ENCODE data around the gene SGPL1.
"Not testable (repeated sequence)": the region's sequence is repeated elsewhere in the genome, so short reads cannot be mapped to it uniquely, and the experiment has no call there.

The SGPL1 gene

GRCh38 chr10:70850097-70850496, 34.3 kb downstream of the SGPL1 start:
- TF ChIP-seq GATA1 (IDR thresholded peaks at IDR 0.05; ENCODE audit: low read depth, low read length) (no peak), POLR2A (IDR thresholded peaks at IDR 0.05; ENCODE audit: low read length) (no peak)
- no peak for DNase-seq

GRCh38 chr10:70851597-70852475, 36.1 kb downstream of the SGPL1 start:
- TF ChIP-seq POLR2A (IDR thresholded peaks at IDR 0.05; ENCODE audit: low read length) = no peak
- TF ChIP-seq GATA1 (IDR thresholded peaks at IDR 0.05; ENCODE audit: low read depth, low read length) = no peak

GRCh38 chr10:70853038-70853437, 37.3 kb downstream of the SGPL1 start:
- TF ChIP-seq GATA1 (IDR thresholded peaks at IDR 0.05; ENCODE audit: low read depth, low read length) = no peak
- TF ChIP-seq POLR2A (IDR thresholded peaks at IDR 0.05; ENCODE audit: low read length) = no peak

More at GRCh38 chr10:70851597-70852475, 36.1 kb downstream of the SGPL1 start:
- no peak for DNase-seq

GRCh38 chr10:70853457-70853856, 37.7 kb downstream of the SGPL1 start:
- TF ChIP-seq POLR2A (IDR thresholded peaks at IDR 0.05; ENCODE audit: low read length) (no peak), GATA1 (IDR thresholded peaks at IDR 0.05; ENCODE audit: low read depth, low read length) (no peak)

More at GRCh38 chr10:70853038-70853437, 37.3 kb downstream of the SGPL1 start:
- DNase-seq = no peak

GRCh38 chr10:70856454-70856853, 40.7 kb downstream of the SGPL1 start:
- DNase-seq = peak in 1 of 2 experiments; percentile 4
- no peak for TF ChIP-seq GATA1 (IDR thresholded peaks at IDR 0.05; ENCODE audit: low read depth, low read length)
- no peak for TF ChIP-seq POLR2A (IDR thresholded peaks at IDR 0.05; ENCODE audit: low read length)

More at GRCh38 chr10:70853457-70853856, 37.7 kb downstream of the SGPL1 start:
- DNase-seq = no peak

GRCh38 chr10:70858759-70859158, 43.0 kb downstream of the SGPL1 start:
- TF ChIP-seq GATA1 (IDR thresholded peaks at IDR 0.05; ENCODE audit: low read depth, low read length) (no peak), POLR2A (IDR thresholded peaks at IDR 0.05; ENCODE audit: low read length) (no peak)
- DNase-seq = no peak

- not testable (repeated sequence) for DNase-seq
Observed at GRCh38 chr10:70861495-70862197, 45.9 kb downstream of the SGPL1 start.

GRCh38 chr10:70863470-70864160, 47.9 kb downstream of the SGPL1 start:
- TF ChIP-seq GATA1 (IDR thresholded peaks at IDR 0.05; ENCODE audit: low read depth, low read length) (no peak), POLR2A (IDR thresholded peaks at IDR 0.05; ENCODE audit: low read length) (no peak)
- no peak for DNase-seq

- TF ChIP-seq POLR2A (IDR thresholded peaks at IDR 0.05; ENCODE audit: low read length) (no peak), GATA1 (IDR thresholded peaks at IDR 0.05; ENCODE audit: low read depth, low read length) (no peak)
- no peak for DNase-seq
Observed at GRCh38 chr10:70864935-70865334, 49.2 kb downstream of the SGPL1 start.

- TF ChIP-seq POLR2A (IDR thresholded peaks at IDR 0.05; ENCODE audit: low read length) (no peak), GATA1 (IDR thresholded peaks at IDR 0.05; ENCODE audit: low read depth, low read length) (no peak)
- DNase-seq = no peak
Observed at GRCh38 chr10:70866424-70866823, 50.7 kb downstream of the SGPL1 start.

- TF ChIP-seq GATA1 (IDR thresholded peaks at IDR 0.05; ENCODE audit: low read depth, low read length) (no peak), POLR2A (IDR thresholded peaks at IDR 0.05; ENCODE audit: low read length) (no peak)
- no peak for DNase-seq
Observed at GRCh38 chr10:70872291-70872690, 56.5 kb downstream of the SGPL1 start.

GRCh38 chr10:70874061-70874460, 58.3 kb downstream of the SGPL1 start:
- TF ChIP-seq GATA1 (IDR thresholded peaks at IDR 0.05; ENCODE audit: low read depth, low read length) = no peak
- no peak for TF ChIP-seq POLR2A (IDR thresholded peaks at IDR 0.05; ENCODE audit: low read length)
- no peak for DNase-seq

GRCh38 chr10:70879207-70879606, 63.5 kb downstream of the SGPL1 start:
- no peak for DNase-seq
- TF ChIP-seq POLR2A (IDR thresholded peaks at IDR 0.05; ENCODE audit: low read length) = no peak
- no peak for TF ChIP-seq GATA1 (IDR thresholded peaks at IDR 0.05; ENCODE audit: low read depth, low read length)

GRCh38 chr10:70880077-70880534, 64.4 kb downstream of the SGPL1 start:
- peak; percentile 78 to 84 for DNase-seq
- TF ChIP-seq POLR2A (IDR thresholded peaks at IDR 0.05; ENCODE audit: low read length) (no peak), GATA1 (IDR thresholded peaks at IDR 0.05; ENCODE audit: low read depth, low read length) (no peak)
